Measurements from ENCODE around the gene ZNF280C.

Gene ZNF280C

DNA sequence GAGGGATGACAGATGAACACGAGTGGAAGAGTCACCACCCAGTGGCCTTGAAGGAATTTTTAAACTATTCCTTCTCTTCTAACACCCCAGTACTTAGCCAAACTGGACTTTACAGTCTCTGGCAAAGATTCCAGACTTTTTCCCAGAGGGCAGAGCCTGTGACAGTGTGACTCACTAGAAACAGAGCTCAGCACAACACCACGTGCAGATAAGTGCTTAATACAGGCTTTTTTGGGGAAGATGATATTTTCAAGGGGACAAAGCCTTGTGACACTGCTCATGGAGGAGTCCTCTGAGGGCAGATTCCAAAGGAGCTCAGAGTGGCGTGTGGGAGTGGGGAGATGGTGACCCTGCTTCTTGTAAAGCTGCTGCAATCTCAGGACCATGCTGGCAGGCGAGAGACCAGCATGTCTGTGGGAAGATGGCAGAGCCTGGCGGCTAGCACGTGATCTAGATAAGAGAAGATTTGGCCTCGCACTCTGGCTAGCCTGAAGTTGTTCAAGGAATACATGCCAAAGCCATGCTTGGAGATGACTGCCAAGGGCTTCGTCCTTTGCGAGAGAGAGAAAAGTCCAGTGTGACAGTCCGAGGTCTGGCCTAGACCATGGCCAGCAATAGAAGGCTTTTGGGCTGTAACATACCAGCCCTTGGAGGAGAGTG, 94.5 kb downstream of the ZNF280C start:
- no peak for DNase-seq

DNA sequence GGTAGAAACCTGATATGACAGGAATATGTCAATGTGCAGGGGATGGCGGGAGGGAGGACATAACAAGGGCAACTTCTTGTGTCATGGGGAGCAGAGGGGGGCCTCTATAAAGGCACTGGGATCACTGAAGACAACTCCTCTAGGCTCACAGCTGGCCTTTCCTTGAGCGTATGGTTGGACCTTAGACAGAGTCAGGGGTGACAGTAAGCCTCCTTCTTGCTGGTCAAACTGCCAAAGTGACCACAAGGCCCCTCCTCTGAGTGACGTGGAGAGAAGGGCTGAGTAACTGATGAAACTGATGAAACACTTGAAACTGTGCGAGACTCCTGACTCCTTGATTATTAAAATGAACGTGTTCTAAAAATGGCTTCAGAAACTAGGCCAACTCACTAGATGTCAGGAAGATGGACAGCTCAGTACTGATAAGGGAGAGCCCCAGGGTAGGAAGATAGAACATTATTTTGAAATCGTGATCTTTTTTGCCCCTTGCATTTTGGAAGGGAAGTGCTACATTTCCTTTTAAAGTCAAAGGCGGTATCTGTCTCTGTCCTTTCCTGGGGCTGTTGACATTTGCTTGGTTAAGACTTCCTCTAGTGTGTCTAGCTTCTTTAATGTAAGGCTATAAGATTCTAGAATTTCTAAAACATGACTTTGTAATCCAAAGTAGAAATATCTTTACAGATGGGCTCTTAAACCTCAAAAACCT, 95.4 kb downstream of the ZNF280C start:
- no peak for DNase-seq

DNA sequence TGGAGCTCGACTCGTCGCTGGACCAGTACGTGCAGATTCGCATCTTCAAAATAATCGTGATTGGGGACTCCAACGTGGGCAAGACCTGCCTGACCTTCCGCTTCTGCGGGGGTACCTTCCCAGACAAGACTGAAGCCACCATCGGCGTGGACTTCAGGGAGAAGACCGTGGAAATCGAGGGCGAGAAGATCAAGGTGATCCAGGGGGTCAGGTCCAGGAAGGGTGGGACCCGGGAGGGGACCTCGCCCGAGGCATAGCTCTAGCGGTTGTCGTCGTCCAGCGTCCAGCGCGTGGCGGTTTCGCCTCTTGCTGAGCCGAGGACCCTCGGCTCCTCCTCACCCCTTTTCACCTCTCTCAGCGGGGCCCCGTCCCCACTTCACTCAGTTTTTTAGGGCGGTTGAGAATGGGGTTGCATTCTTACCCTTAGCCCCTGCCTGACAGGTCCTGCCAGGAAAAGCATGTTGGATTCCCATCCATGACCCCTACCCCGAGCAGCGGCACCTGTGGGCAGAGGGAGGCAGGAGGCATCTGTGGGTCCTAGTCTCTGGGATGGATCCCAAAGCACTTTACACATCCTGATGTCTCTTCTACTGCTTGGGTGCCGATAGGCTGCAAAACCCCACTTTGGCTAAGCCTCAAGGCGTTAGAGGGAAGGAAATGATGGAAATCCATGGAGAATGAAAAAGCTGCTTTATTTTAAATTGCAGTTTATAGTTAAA, 96.4 kb downstream of the ZNF280C start:
- DNase-seq: peak; percentile 39

DNA sequence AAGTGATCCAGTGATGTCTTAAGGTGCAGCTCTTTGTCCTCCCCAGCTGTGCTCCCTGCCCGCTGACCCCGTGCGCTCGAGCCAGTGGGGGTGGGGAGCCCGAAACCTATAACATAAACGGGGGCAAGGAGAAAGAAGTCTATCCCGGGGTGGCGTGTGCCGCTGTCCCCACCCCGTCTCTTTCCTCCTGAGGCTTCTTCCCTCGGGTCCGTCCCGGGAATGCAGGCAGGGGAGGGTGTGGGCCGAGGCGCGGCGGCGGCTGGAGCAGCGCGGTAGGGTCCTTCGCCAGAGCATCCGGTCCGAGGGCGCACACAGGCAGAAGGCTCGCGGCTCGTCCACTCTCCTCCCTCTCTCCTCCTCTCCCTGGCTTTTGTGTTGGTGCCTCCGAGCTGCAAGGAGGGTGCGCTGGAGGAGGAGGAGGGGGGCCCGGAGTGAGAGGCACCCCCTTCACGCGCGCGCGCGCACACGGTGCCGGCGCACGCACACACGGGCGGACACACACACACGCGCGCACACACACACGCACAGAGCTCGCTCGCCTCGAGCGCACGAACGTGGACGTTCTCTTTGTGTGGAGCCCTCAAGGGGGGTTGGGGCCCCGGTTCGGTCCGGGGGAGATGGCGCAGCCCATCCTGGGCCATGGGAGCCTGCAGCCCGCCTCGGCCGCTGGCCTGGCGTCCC, 97.1 kb downstream of the ZNF280C start, which contains the start of gene RAB33A:
Gene RAB33A, plus strand, starts transcription at position 517 of the 681 bp plus-strand sequence. Its CDS starts 101 bp downstream, at position 618.
- DNase-seq: peak; percentile 68

DNA sequence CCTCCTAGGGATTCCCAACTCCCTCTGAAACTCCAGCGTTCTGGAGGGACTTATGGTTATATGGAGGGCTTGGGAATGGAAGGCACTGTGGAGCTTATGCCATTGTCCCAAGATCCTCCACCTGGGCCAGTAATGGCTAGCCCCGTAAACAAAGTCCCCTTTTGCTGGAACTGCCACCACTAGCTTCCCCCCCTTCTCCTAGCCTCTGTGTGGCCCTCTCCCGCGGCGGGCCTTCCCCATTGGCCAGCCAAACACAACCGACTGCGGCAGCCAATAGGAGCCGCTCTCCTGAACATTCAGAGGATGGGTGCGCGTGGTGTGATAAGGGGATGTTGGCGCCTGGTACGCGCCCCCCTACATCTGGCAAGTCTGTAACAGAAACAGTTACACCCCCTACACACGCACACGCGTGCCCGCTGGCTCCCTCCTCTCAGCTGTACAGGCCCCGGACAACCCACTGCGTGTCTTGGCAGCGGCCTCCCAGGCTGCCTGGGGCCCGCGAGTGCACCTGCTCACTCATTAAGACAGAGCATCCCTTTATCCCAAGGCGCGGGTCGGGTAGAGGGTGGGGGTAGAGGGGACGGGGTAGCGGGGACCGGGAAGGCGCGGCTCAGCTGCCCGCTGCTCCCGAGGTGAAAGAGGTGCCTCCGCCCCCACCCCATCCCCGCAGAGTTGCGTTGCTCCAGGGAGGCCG, 97.8 kb downstream of the ZNF280C start:
- peak; percentile 90 for DNase-seq

DNA sequence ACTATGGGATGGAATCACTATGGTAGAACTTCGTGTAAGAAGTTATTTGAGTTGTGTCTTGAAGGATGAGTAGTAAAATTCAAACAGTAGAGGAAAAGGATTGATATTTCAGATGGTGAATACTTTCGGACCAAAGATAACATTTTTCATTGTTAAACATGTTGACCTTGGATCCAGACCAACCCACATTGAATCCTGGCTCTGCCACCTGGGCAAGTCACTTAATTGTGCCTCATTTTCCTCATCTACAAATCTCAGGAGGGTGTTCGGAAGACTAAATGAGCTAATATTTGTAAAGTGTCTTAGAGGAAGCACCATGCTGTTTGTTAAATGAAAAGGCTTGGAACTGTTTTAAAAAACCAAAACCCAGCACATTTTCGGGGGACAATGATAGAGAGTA, 101.7 kb downstream of the ZNF280C start:
- no peak for DNase-seq

DNA sequence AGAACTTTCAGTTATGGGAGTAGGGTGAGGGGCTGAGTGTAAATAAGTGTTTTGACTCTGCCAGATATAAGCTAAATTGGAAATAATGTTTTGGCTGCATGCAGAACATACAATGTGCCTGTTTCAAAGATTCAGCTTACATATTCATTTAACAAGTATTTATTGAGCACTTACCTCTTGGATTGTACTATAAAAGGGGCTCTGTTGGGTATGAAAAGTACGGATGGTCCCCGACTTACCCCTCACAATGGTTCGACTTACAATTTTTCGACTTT, 102.3 kb downstream of the ZNF280C start:
- no peak for DNase-seq

DNA sequence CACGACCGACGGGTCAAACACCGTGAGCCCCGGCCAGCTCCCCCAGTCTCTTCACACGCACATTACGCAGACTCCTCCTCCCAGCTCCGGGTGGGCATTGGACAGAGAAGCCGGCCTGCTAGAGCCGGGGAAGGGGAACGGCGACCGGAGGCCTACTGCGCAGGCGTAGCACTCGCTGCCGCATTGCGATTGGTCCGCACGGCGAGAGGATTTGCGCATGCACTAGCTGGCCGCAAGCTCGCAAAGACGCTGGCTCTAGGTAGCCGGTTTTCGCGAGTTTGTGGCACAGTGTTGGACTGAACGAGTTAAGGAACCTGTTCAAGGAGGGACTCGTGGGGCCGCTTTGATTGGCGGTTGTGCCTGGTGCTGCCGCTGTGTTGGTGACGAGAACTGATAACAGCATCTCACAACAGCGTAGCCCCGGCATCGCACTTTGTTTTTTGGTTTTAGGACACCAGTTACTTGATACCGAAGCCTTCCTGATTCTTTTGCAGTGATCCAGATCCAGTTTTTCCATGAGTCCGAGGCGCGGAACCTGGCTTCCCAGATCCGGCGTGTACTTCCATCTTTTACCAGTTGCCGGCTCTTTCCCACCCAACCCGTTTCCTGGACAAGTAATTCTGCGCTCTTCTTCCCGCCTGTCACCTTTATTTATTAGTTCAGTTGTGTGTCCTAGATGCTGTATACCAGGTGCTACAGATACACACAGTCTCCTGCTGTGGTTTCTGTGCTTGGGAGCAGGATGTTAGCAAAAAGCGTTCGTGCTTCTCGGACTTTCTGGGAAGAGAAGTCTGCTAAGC, 102.8 kb downstream of the ZNF280C start, which contains the start of gene AIFM1:
Gene AIFM1, minus strand, starts transcription at position 139 of the 800 bp plus-strand sequence. CDS start 185 bp downstream, outside the sequence.
- DNase-seq: peak; percentile 97

DNA sequence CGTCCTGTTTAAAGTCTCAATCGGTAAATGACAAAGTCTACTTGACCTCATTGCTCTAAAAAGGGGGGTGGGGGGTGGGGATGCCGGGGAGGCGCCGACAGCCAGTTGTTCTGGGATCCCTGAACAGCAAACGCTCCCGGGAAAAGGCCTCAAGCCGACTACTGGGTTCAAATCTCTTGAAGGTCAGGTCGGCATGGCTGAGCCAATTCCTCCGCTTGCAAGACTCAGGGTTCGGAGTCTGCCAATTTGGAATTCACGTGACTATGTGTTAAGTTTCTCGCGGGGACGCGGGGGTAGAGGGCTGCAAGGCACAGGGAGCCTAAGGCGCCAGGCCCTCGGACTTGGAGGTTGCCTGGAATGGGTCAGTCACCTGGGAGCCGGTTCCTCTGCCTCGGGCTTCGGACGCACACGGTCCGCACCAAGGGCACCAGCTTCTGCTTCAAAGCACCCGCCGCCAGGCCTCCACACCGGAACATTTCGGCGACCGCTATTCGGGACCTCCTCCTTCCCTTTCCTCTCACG, 103.5 kb downstream of the ZNF280C start:
- no peak for DNase-seq

DNA sequence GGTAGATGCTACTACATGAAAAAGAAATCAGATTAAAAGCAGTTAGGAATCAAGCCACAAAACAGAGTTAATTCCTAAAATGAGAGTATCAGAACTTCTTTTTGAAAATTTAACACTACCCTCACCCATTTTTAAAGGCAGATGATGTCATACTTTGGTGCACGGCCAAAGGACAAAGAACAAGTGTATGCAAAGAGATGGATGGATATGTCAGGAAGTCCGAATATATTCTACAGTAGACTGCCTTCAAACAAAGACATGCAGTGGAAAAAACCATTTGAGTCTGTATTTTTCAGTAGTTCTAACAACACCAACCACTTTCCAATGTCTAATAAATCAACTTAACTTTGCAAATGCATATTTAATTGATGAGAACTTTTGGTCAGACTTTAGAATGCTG, 105.3 kb downstream of the ZNF280C start:
- DNase-seq: no peak

DNA sequence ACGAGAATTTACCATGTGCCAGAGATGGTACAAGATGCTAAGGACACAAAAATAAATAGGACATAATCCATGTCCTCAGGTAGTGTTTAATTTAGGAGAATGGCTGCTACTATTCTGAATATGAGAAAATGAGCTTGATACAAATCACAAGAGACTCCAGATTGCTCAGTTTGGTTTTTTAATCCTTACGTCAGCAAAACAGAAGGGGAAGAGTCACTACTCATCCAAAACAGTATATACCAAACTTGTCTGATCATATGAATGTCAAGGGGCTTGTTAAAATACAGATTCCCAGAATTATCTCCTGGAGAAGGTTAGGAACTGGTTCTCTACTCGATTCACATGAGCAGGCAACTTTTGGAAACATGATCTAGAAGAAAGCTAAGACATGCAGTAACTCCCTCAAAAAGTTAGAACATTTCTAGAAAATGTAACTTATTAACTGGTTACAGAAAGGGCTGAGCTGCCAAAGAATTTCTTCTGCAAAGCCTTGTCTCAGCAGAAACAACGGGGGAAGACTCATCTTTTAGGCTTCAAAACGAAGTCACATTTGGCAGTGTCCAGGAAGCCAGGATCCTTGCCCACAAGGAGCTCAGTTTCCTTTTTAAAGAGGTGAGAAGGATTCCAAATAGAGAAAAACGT, 106.5 kb downstream of the ZNF280C start:
- no peak for DNase-seq

DNA sequence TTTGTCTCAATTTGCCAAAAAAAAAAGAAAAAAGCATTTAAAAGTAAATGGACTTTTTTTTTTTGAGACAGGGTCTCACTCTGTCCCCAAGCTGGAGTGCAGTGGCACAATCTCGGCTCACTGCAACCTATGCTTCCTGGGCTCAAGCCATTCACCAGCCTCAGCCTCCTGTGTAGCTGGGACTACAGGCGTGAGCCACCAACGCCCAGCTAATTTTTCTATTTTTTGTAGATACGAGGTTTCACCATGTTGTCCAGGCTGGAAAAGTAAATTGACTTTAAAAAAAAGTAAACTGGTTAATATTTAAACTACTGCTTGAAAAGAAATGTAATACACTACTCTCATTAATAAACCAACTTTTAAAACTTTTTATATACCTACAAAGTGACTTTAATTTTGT, 108.9 kb downstream of the ZNF280C start:
- DNase-seq: no peak

DNA sequence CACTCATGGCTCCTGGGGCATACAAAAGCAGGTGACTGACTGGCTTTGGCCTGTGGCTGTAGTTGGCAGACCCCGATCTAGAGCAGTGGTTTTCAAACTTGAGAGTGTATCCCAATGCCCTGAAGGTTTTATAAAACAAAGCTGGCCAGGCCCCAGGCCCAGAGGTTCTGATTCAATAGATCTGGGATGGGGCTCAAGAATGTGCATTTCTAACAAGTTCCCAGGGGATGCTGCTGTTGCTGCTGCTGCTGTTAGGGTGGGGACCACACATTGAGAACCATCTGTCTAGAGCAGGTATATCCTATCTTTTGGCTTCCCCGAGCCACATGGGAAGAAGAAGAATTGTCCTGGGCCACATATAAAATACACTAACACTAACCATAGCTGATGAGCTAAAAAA, 110.4 kb downstream of the ZNF280C start:
- DNase-seq: no peak

DNA sequence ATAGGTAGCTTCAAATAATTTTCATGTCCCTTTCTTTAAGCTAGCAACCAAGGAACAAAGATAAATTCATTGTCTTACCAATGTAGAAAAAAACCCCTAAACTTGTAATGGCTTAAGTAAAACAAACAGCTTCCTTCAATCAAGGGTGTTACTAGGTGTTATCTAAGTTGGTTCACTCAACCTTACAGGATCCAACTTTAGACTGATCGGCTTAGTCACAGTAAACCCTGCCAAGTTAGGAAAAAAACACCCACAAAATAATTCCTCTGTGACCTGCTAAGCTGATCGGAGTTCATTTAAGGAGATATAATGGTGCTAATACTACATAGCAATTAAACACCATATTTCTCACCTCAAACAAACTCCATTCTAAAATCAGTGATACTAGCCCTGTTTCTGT, 113.1 kb downstream of the ZNF280C start:
- no peak for DNase-seq
